GM19395 (cell line): ENCODE results near the gene PHF21A.
A peak's percentile ranks its signal among the peaks of the same experiment; 100 is the strongest.
"Not testable (repeated sequence)": the region's sequence is repeated elsewhere in the genome, so short reads cannot be mapped to it uniquely, and the experiment has no call there.

Source experiments
- ATAC-seq: cut with Tn5 transposase; IDR thresholded peaks from one replicate; pipeline ENCODE4 v1.9.1; 2021; ENCODE audit warnings: mild to moderate bottlenecking, moderate library complexity; ENCODE audit not compliant: unreplicated experiment

The PHF21A gene

GRCh38 chr11:45906965-45907611 is 214.2 kb downstream of the PHF21A start, which contains the start of gene FREY1:
TSS of gene FREY1 (minus strand) at chr11:45907271. CDS start at chr11:45907245, 26 bp downstream.
- no peak for ATAC-seq

DNA sequence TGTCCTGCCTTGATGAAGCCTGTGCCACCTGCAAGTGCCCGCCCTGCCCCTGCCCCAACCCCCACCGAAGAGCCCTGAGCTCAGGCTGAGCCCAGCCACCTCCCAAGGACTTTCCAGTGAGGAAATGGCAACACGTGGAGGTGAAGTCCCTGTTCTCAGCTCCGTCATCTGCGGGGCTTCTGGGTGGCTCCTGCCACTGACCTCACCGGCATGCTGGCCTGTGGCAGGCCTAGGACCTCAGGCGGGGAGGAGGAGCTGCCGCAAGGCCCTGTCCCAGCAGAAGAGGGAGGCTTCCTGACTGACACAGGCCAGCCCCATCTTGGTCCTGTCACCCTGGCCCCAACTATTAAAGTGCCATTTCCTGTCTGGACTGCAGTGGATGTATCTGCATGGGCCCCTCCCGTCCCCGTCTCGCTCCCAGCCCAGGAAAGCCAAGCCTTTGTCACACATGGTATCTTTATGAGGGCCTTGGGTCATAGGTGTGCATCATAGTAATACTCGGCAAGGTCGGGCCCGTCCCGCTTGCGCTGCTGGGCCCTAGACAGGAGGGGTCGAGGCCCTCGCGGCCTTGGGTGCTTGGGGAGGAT is 215.1 kb downstream of the PHF21A start:
- ATAC-seq = no peak

- not testable (repeated sequence) for ATAC-seq
These were observed 215.7 kb downstream of the PHF21A start for GRCh38 chr11:45905576-45905975.

GRCh38 chr11:45905095-45905494 is 216.2 kb downstream of the PHF21A start:
- no peak for ATAC-seq

GRCh38 chr11:45904309-45904915 is 216.8 kb downstream of the PHF21A start:
- no peak for ATAC-seq

- no peak for ATAC-seq
These were observed 218.5 kb downstream of the PHF21A start for GRCh38 chr11:45902452-45903380.

DNA sequence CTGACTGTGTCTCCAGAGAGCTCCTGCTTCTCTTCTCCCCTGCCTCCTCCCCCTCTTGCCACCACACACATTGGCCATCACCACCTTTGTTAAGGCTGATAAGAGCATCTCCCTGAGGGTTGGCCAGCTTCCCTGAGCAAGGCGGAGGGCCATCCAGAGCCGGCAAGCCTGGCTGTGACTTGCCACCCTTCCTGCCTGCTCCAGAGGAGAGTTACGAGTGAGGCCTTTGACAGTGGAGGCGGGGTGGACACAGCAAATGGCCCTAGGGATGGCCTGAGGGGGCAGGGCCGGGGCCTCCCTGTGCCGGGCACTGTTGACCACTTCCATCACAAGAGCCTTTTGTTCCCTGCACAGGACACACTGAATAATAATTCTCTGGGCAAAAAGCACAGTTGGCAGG is 219.6 kb downstream of the PHF21A start:
- no peak for ATAC-seq

GRCh38 chr11:45900916-45901617 is 220.2 kb downstream of the PHF21A start:
- ATAC-seq = no peak

GRCh38 chr11:45900175-45900800 is 221.0 kb downstream of the PHF21A start:
- ATAC-seq = not testable (repeated sequence)

DNA sequence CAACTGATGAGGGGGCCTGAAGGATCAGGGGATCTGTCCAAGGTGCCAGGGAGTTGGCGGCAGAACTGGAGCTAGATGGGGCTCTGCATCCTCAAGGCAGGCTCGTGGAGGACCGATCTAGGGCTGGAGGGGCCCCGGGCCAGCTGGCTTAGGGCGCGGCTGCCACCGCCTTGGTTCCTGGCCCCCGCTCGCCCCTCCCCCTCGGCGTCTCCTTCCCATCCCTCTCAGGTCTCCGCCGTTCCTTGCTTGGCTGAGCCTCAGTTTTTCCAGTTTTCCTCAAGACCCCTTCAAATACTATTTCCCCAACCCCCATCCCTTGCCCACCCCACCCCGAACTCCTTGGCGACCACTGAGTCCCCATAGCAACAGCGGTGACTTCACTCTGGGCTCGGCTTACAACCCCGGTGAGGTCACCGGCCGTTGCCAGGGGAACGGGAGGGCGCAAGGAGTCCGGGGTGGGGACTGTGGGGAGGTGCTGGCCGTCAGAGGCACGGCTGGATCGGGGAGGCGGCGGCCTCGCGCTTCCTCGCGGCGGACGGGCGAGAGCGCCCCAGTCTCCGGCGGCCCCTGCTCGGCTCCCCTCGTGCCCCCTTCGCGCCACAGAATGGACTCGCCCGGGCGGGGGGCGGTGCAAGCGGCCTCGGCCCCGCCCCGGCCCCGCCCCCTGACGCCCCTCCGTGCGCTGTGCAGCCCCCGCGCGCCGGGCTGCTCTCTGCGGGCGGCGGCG is 221.6 kb downstream of the PHF21A start:
- peak; percentile 71 for ATAC-seq

DNA sequence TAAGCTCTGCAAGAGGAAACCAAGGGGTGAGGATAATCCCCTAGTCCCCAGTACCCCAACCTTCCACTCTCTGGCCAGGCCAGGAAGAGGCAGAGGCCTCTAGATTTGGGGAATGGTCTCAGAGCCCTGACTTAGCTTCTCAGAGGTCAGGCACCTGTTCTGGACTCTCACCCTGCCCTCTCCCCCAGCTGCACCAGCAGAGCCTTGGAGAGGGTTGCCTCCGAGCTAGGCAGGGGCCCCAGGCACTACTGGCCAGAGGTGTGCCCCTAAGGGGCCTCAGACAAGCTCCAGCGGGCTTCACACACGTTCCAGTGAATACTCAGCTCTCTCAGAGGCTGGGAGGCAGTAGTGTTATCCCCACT is 222.2 kb downstream of the PHF21A start:
- ATAC-seq = no peak

DNA sequence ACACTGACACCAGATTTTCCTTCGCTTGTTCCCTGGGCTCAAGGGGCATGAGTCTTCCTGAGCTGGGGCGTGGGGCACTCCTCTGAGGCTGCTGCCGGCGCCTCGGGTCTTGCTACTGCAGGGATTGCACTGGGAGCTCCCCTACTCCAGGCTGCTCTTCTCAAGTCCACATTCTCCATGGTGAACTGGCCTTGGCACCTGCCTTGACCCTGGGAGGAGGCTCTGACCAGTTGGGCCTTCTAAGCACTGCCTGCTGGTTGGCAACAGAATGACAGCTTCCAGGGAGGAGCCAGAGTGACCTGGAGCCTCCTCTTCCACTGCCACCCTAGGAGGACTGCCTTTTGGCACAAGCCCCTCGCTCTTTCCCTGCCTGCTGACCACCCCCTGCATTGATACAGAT is 223.7 kb downstream of the PHF21A start:
- ATAC-seq = no peak

DNA sequence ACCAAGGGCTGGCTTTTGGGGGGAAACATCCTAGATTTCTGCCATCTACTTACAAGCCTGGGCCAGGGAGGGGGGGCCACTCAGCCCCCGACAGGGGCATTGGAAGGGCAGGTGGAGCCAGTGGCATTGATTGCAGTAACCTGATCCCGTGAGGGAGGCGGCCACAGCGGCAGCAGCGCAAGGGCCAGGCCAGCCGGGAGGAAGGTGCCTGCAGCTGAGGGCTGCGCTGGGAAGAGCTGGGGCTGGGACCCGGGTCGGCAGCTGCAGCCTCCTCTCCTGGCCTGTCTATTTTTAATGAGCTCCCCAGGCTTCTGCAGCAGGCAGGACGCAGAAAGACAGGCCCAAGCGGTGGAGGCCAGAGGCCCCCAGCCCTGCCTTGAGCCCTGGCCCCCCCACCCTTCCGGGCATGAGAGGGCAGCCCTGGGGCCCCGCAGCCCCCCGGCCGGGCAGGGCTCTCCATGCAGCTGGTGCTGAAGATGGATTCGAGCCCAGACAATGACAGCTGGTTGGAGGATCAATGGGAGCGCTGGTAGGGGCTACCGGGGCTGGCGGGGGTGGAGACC is 224.8 kb downstream of the PHF21A start:
- ATAC-seq = no peak

DNA sequence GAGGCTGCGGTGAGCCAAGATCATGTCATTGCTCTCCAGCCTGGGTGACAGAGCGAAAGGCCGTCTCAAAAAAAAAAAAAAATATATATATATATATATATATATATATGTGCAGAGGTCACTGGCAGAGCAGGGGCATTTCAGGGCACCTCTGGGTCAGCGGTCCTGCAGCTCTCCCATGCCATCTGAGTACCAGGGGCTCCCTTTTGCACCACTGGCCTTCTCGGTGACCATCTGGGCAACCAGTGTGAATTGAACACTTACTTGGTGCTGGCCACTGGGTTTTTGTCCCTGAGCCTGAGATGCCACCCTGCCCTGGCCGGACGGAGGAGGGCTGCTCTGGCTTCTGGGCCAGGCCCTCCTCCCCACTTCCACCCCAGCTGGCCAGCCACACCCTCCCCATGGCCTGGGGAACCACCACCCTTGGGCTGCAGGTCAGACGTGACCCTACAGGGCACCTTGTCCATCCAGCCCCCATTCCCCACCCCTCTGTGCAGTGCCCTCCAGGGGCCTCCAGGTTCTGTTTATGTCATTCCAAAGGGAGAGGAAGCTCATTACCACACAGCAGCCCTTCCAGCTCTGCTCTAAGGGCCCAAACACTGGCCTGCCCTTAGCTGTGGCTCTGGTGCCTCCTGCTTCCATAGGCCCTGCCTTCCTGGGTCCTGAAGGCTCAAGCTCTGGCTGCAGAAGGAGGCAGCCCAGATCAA is 225.5 kb downstream of the PHF21A start:
- no peak for ATAC-seq

DNA sequence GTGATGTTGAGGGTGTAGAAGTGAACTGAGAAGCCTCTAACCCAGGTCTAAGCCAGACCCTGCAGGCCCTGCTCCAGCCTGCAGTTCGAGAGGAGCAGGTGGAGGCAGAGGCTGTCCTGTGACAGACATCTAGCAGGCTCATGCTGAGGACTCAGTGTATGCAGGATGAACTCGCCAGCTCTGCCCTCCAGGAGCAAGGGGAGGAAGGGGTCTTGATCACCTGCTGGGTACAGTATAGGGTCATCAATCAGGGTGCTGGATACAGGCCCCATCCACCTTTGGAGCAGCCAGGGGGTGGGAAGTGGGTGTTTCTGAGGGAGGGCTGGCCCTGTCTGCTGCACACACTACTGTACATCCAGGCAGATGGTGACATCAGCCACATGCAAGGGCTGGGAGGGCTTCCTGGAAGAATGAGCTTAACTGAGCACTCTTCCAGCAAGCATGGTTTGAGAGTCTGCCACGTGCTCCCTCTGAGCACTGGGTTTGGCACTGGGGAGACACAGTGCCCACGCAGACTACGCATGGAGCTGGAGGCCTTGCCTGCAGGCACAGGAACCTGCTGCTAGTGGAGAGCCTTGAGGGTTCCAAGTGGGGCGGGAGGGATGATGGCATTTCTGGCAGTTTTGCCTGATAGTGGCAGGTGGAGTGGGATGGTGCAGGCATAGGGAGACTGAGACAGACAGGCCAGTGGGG is 226.6 kb downstream of the PHF21A start:
- no peak for ATAC-seq

DNA sequence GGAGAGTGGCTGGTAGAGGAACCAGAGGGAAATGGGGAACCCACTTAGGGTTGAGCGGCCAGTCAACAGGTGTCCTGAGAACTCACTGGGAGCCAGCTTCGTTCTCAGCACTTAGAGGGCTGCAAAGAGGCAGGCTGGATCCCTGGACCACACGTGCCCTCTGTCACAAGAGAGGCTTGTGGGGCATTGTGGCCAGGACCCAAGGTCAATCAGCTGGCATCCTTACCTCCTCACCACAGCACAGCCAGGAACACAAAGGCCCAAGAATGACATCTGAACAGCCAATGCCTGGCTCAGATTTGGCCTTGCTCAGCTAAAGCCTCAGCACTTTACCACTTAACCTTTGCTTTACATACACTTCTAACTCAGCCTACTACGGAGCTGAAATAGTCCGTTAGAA is 228.4 kb downstream of the PHF21A start:
- no peak for ATAC-seq

GRCh38 chr11:45890886-45891550 is 230.2 kb downstream of the PHF21A start:
- no peak for ATAC-seq

GRCh38 chr11:45889966-45890365 is 231.3 kb downstream of the PHF21A start:
- ATAC-seq = no peak
